CD4-positive, alpha-beta T cell treated with Interferon alpha-2 for 1 hour (primary cell): ENCODE data around the gene ABHD8.

Experiments
- DNase-seq, 2 donors: peaks; one replicate each; pipeline ENCODE4 v3.0.0-alpha.2; 2020 to 2022

ABHD8 gene

GRCh38 chr19:17332677-17333581 is 29.7 kb upstream of the ABHD8 start:
- DNase-seq = peak; percentile 54 to 59

GRCh38 chr19:17332360-17332676 is 29.1 kb upstream of the ABHD8 start:
- no peak for DNase-seq

- DNase-seq = no peak
Measured at GRCh38 chr19:17331045-17331558, 27.9 kb upstream of the ABHD8 start.

- no peak for DNase-seq
Measured at GRCh38 chr19:17330262-17331044, 27.2 kb upstream of the ABHD8 start.

GRCh38 chr19:17329366-17330261 is 26.4 kb upstream of the ABHD8 start:
- no peak for DNase-seq

GRCh38 chr19:17328517-17329365 is 25.5 kb upstream of the ABHD8 start:
- DNase-seq = peak in 1 of 2 donors; percentile 57

GRCh38 chr19:17327654-17328516 is 24.7 kb upstream of the ABHD8 start:
- peak; percentile 63 to 72 for DNase-seq

GRCh38 chr19:17327068-17327653 is 23.9 kb upstream of the ABHD8 start:
- no peak for DNase-seq

- DNase-seq = no peak
Measured at GRCh38 chr19:17326595-17326966, 23.4 kb upstream of the ABHD8 start.

GRCh38 chr19:17325881-17326594 is 22.8 kb upstream of the ABHD8 start:
- DNase-seq = no peak

- no peak for DNase-seq
Measured at GRCh38 chr19:17325133-17325532, 21.9 kb upstream of the ABHD8 start.

GRCh38 chr19:17324357-17325114 is 21.3 kb upstream of the ABHD8 start:
- no peak for DNase-seq

GRCh38 chr19:17323964-17324332 is 20.7 kb upstream of the ABHD8 start:
- no peak for DNase-seq

- no peak for DNase-seq
Measured at GRCh38 chr19:17323300-17323963, 20.2 kb upstream of the ABHD8 start.

GRCh38 chr19:17322854-17323253 is 19.6 kb upstream of the ABHD8 start:
- no peak for DNase-seq

GRCh38 chr19:17321655-17322489 is 18.6 kb upstream of the ABHD8 start:
- DNase-seq = no peak

- DNase-seq = no peak
Measured at GRCh38 chr19:17320435-17320834, 17.2 kb upstream of the ABHD8 start.
